ENCODE results near the gene POFUT1.
"Not testable (repeated sequence)": the region's sequence is repeated elsewhere in the genome, so short reads cannot be mapped to it uniquely, and the experiment has no call there.

Gene POFUT1

DNA sequence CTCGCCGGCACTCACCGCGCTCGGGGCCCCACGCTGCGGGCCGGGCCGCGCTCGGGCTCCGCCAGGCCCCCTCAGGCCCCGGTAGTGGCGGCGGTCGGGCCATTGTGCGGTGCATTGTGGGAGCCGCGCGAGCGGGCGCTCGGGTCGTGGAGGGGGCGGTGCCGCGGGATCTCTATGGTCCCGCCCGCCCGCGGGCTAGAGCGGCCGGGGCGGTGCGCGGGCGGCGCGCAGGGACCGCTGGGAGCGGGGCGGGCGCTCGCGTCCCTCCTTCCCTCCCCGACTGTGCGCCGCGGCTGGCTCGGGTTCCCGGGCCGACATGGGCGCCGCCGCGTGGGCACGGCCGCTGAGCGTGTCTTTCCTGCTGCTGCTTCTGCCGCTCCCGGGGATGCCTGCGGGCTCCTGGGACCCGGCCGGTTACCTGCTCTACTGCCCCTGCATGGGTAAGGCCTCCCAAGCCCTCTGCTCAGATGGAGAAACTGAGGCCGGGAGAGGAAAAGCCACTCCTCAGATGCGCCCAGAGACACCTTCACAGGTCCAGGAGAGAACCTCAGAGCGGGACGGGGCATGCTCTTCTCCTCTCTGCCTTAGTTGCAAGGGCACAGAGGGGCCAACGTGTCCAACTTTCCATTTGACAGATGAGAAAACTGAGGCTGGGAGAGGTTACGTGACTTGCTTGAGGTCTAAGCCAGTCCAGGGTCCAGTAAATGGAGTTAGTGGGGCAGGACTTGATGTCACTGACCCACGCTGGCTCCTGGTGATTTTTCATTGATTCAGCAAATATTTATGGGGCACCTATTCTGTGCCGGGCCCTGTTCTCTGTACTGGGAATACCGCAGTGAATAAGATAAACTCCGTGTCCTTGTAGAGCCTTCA is at the start of gene POFUT1, which contains the start of gene PLAGL2:
Gene POFUT1, plus strand, starts transcription at position 255 of the 873 bp plus-strand sequence. Its CDS starts 62 bp downstream, at position 317.
Gene PLAGL2, minus strand, starts transcription at position 118 of the 873 bp plus-strand sequence. CDS start 5,565 bp downstream, outside the sequence.
- peak; percentile 76 for DNase-seq

GRCh38 chr20:32158351-32158750 is 49.3 kb upstream of the POFUT1 start:
- no peak for DNase-seq

- no peak for DNase-seq
Measured at GRCh38 chr20:32158943-32159660, 48.6 kb upstream of the POFUT1 start.

- DNase-seq: no peak
Measured at GRCh38 chr20:32159766-32160221, 47.9 kb upstream of the POFUT1 start.

DNA sequence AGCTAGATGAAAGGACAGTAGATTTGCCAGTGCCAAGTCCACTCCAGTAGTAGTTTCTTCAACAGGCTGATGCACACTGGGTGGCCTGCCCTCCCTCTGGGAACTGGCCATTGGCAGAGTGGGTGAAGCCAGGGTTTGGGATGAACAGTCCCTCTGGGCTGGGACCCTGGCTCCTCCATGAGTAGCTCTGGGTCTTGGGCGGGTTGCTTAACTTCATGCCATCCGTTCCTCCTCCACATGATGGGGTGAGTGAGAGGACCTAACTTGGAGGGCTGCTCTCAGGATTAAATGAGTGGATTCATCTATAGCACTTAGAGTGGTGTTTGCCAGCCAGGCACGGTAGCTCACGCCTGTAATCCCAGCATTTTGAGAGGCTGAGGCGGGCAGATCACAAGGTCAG is 47.3 kb upstream of the POFUT1 start:
- no peak for DNase-seq

- no peak for DNase-seq
Measured at GRCh38 chr20:32162351-32162750, 45.3 kb upstream of the POFUT1 start.

- no peak for DNase-seq
Measured at GRCh38 chr20:32163951-32164350, 43.7 kb upstream of the POFUT1 start.

- DNase-seq: no peak
Measured at GRCh38 chr20:32164984-32165735, 42.5 kb upstream of the POFUT1 start.

GRCh38 chr20:32165836-32166545 is 41.7 kb upstream of the POFUT1 start:
- DNase-seq: no peak

GRCh38 chr20:32167552-32167951 is 40.1 kb upstream of the POFUT1 start:
- no peak for DNase-seq

GRCh38 chr20:32168184-32168910 is 39.3 kb upstream of the POFUT1 start:
- no peak for DNase-seq

GRCh38 chr20:32177696-32178095 is 30.0 kb upstream of the POFUT1 start:
- DNase-seq: not testable (repeated sequence)

DNA sequence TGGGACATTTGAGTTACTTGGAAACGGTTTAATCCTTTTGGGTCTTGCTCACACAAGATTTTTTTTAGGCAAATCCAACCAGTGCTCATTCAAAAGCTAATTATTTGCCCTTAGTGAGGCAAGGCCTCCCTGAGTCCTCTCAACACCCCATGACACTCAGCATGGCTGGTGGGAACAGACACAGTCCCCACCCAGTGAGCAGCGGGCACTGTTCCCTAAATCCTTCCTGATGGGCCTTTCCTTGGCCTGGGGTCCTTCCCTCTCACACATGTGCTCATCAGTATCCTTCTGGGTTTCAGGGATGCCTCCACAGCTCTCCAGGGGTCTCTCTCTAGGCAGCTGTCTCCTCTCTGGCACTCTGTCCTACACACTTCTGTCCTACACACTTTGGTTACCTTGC is 28.2 kb upstream of the POFUT1 start:
- no peak for DNase-seq

GRCh38 chr20:32179934-32180333 is 27.7 kb upstream of the POFUT1 start:
- no peak for DNase-seq

GRCh38 chr20:32181606-32182005 is 26.1 kb upstream of the POFUT1 start:
- no peak for DNase-seq

- DNase-seq: no peak
Measured at GRCh38 chr20:32183947-32184635, 23.6 kb upstream of the POFUT1 start.

DNA sequence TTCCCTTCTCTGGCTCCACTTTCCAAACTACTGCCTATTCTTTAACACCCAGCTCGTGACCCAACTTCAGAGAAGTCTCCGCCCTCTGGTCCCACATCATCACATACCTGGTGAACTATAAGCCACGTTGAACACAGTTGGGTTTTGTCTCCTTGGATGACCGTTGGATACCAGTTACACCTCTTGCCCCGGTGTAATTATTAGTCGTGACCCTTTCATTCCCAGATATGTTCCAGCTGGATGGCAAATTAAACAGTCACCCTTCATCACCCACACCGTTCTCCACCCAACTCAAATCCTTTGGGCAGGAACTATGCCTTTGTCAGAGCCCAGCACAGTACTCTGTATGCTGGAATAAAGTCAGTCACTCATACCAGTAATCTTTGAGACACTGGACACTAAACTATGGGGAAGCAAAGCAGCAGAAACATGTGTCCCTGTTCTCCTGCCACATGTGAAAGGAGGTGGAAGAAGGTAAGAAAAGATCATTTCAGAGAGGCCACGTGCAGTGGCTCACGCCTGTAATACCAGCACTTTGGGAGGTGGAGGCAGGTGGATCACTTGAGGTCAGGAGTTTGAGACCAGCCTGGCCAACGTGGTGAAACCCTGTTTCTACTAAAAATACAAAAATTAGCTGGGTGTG is 22.6 kb upstream of the POFUT1 start:
- no peak for DNase-seq

- DNase-seq: no peak
Measured at GRCh38 chr20:32186506-32186905, 21.2 kb upstream of the POFUT1 start.

- DNase-seq: no peak
Measured at GRCh38 chr20:32188376-32189122, 19.1 kb upstream of the POFUT1 start.

- DNase-seq: no peak
Measured at GRCh38 chr20:32189123-32189410, 18.6 kb upstream of the POFUT1 start.
